ENCODE results near the gene RHOJ. TPM values are rescaled to one million over a fixed set of nuclear protein-coding genes. Genes with fewer than 3 reads are reported as not detected.

RHOJ gene
- total RNA-seq, 2 experiments from 2014 or later: not detected

DNA sequence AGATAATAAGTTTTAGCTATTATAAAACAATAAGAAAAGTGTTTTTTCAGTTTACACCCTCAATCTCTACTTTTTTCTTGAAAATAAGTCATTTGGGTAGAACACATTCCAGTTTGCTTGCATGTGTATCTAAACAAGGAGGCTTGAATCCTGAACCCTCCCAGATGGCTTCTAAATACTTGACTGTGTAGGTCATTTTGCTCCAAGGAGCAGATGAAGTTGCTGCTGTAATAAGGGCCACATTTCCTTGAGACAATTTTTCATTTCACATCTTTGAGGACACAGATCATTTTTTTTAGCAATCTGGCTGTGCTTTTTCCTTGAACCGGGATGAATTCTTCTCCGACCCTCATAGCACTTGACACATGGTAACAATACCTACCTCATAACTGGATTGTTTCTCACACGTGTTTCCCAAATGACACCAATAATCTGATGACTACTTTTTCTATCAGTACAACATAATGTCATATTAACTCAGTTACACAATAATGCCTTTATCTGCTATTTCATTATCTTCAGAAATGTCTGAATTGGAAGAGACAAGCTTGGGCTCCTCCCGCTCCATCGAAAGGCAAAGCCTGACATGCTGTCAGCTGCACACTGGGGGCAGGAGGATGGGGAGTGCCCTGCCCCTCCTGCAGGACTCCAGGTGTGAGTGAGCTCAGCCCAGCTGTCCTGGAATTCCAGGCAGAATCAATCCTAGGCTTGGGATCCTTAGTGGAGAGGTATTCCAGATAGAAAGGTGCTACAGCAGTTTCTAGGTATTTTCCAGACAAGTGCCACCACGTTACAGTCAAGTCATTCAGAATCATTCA, 83.6 kb downstream of the RHOJ start:
- no peak for DNase-seq
- ChIA-PET POLR2A (no interaction called here), CTCF (interaction anchor here (1.2 to 1.3 kb wide), 2 partner anchors 8 to 12 kb away, joined by 3 to 4 read pairs; no protein-coding TSS in a partner anchor)
- intact Hi-C loops (cut with DNase I, micrococcal nuclease): no loop called here
- H3K27me3 Mint-ChIP-seq: peaks cover 5% of the 10 kb centered on the region
- H3K27ac Mint-ChIP-seq: no peak overlapping the region
- no peaks in the 10 kb centered on the region for H3K4me1 Mint-ChIP-seq
- H3K36me3 Mint-ChIP-seq (ENCODE audit: low read depth): no peaks in the 10 kb centered on the region
- ATAC-seq: no peak
- no peaks in the 10 kb centered on the region for H3K9me3 Mint-ChIP-seq (ENCODE audit: low read depth)
- no peak overlapping the region for H3K4me3 Mint-ChIP-seq

- no peak for DNase-seq
- Mint-ChIP-seq H3K9me3 (ENCODE audit: low read depth) (no peaks in the 10 kb centered on the region), H3K4me1 (no peaks in the 10 kb centered on the region), H3K27me3 (peaks cover 5% of the 10 kb centered on the region), H3K36me3 (ENCODE audit: low read depth) (no peaks in the 10 kb centered on the region), H3K4me3 (no peak overlapping the region), H3K27ac (no peak overlapping the region)
- CTCF ChIA-PET: interaction anchor here (0.8 kb wide), 1 partner anchor 43 kb away, joined by 3 read pairs; no protein-coding TSS in a partner anchor
- no peak for ATAC-seq
- POLR2A ChIA-PET: no interaction called here
- intact Hi-C loops (cut with DNase I, micrococcal nuclease): no loop called here
Measured at GRCh38 chr14:63288853-63289252, 84.6 kb downstream of the RHOJ start.

GRCh38 chr14:63290741-63291430, 86.6 kb downstream of the RHOJ start:
- POLR2A ChIA-PET: no interaction called here
- DNase-seq (no peak), ATAC-seq (no peak)
- no peaks in the 10 kb centered on the region for H3K4me1 Mint-ChIP-seq
- CTCF ChIA-PET: interaction anchor here (0.9 kb wide), 1 partner anchor 14 kb away, joined by 4 read pairs; no protein-coding TSS in a partner anchor
- intact Hi-C loops (cut with DNase I, micrococcal nuclease): no loop called here
- no peak overlapping the region for H3K4me3 Mint-ChIP-seq
- peaks cover 9% of the 10 kb centered on the region for H3K27me3 Mint-ChIP-seq
- no peaks in the 10 kb centered on the region for H3K36me3 Mint-ChIP-seq (ENCODE audit: low read depth)
- no peaks in the 10 kb centered on the region for H3K9me3 Mint-ChIP-seq (ENCODE audit: low read depth)
- no peak overlapping the region for H3K27ac Mint-ChIP-seq

GRCh38 chr14:63292805-63293204, 88.6 kb downstream of the RHOJ start:
- H3K27me3 Mint-ChIP-seq: peaks cover 9% of the 10 kb centered on the region
- DNase-seq (no peak), ATAC-seq (no peak)
- peaks cover 2% of the 10 kb centered on the region for H3K4me1 Mint-ChIP-seq
- H3K36me3 Mint-ChIP-seq (ENCODE audit: low read depth): no peaks in the 10 kb centered on the region
- no peak overlapping the region for H3K4me3 Mint-ChIP-seq
- no peak overlapping the region for H3K27ac Mint-ChIP-seq
- ChIA-PET POLR2A (no interaction called here), CTCF (interaction anchor here (0.8 kb wide), 1 partner anchor 19 kb away, joined by 3 read pairs; no protein-coding TSS in a partner anchor)
- intact Hi-C loops (cut with DNase I, micrococcal nuclease): no loop called here
- no peaks in the 10 kb centered on the region for H3K9me3 Mint-ChIP-seq (ENCODE audit: low read depth)

DNA sequence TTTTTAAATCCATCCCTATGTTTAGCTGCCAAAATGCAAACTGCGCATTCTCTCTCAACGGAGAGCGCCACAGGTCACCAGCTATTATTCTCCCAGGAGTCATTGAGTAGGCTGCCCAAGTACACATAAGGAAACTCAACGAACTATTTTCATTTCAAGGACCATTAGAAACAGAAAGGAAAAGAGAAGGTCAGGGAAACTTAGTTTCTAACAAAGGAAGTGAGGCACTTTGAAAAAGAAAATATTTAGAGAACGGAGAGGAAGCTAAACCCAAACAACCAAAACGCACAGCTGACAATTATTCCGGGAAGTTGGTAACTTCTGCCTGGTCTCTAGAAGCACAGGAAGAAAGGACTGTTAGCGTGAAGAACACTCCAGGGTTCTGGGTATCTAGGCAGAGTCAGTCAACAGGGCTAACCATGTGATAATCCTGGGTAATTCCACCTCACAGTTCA, 91.0 kb downstream of the RHOJ start:
- no peak for DNase-seq
- no peaks in the 10 kb centered on the region for H3K36me3 Mint-ChIP-seq (ENCODE audit: low read depth)
- peaks cover 9% of the 10 kb centered on the region for H3K27me3 Mint-ChIP-seq
- no peak for ATAC-seq
- ChIA-PET POLR2A (no interaction called here), CTCF (interaction anchor here (1.2 to 1.5 kb wide), 2 partner anchors 8 to 12 kb away, joined by 3 read pairs; no protein-coding TSS in a partner anchor)
- no peak overlapping the region for H3K4me3 Mint-ChIP-seq
- H3K4me1 Mint-ChIP-seq: peaks cover 2% of the 10 kb centered on the region
- H3K9me3 Mint-ChIP-seq (ENCODE audit: low read depth): no peaks in the 10 kb centered on the region
- intact Hi-C loops (cut with DNase I, micrococcal nuclease): no loop called here
- no peak overlapping the region for H3K27ac Mint-ChIP-seq

GRCh38 chr14:63296060-63296563, 91.9 kb downstream of the RHOJ start:
- ATAC-seq: peak; percentile 64
- intact Hi-C loops (cut with DNase I, micrococcal nuclease): no loop called here
- H3K4me1 Mint-ChIP-seq: peaks cover 2% of the 10 kb centered on the region
- no peaks in the 10 kb centered on the region for H3K36me3 Mint-ChIP-seq (ENCODE audit: low read depth)
- DNase-seq: peak; percentile 37
- ChIA-PET CTCF (interaction anchor here (1.2 to 1.5 kb wide), 2 partner anchors 9 to 13 kb away, joined by 3 read pairs; no protein-coding TSS in a partner anchor), POLR2A (no interaction called here)
- no peaks in the 10 kb centered on the region for H3K9me3 Mint-ChIP-seq (ENCODE audit: low read depth)
- no peak overlapping the region for H3K4me3 Mint-ChIP-seq
- no peak overlapping the region for H3K27ac Mint-ChIP-seq
- H3K27me3 Mint-ChIP-seq: peaks cover 7% of the 10 kb centered on the region

DNA sequence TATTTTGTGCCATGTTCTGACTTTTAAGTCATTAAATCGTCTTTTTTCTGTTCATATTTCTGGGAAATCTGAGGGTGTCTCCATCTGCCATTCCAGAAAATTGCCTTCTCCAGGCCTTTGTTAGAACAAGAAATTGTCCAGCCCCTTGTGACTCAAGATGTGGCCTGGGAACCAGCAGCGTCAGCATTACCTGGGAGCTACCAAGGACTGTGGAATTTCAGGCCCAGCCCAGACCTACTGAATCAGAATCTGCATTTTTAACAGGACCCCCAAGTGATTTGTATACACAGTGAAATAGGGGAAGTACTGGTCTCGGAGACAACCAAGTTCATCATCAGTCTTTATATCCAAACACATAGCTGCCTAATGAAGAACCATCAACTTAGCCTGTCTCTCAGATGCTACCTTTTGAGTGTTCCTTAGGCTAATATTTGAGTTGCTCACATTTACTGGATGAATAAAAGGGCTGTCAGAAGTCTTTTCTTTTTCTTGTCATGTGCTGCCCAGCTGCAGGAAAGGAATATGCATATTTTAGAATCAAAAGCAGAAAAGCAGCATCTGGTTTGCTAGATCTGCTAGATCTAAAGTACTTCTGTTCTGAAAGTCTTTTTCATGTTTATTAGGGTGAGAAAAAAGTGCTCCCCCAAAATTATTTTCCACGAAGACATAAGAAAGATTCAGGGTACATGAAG, 93.3 kb downstream of the RHOJ start:
- no peak for ATAC-seq
- Mint-ChIP-seq H3K9me3 (ENCODE audit: low read depth) (no peaks in the 10 kb centered on the region), H3K27ac (no peak overlapping the region), H3K36me3 (ENCODE audit: low read depth) (no peaks in the 10 kb centered on the region), H3K27me3 (peaks cover 5% of the 10 kb centered on the region), H3K4me3 (no peak overlapping the region), H3K4me1 (peaks cover 2% of the 10 kb centered on the region)
- DNase-seq: no peak
- intact Hi-C loops (cut with DNase I, micrococcal nuclease): no loop called here
- ChIA-PET POLR2A (no interaction called here), CTCF (interaction anchor here (0.5 to 0.6 kb wide), 2 partner anchors 93 to 1170 kb away, joined by 3 read pairs; no protein-coding TSS in a partner anchor)

DNA sequence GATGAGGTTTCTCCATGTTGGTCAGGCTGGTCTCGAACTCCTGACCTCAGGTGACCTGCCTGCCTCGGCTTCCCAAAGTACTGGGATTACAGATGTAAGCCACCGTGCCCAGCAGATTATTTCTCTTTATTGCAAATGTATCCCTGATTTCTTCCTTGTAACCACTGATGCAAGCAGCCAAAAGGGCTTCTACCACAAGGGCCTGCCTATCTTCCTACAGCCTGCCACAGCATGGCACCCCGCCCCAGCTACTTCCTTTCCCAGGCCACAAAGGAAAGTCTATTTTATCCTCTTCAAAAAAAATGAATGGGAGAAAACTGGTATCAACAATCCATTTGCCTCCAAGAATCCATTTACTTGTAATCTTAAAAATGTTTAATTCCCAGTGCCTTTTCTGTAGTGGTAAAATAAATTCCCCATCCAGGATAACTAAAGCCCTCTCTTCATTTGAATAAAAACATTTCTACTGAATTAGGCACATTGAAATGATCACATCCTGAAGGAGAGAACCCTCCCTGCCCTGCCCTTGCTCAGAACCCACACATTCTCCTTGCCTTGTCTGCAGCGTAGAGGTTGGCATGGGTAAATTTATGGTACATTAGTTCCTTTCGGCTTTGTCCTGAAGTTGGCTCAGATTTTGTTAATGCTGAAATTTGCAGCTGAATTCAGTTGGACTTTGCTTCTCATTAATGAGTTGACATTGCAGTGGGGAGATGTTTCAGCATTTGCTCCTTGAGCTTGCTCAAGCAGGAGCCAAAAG, 95.3 kb downstream of the RHOJ start:
- peaks cover 2% of the 10 kb centered on the region for H3K4me1 Mint-ChIP-seq
- ATAC-seq (no peak), DNase-seq (no peak)
- H3K27ac Mint-ChIP-seq: no peak overlapping the region
- H3K9me3 Mint-ChIP-seq (ENCODE audit: low read depth): no peaks in the 10 kb centered on the region
- H3K36me3 Mint-ChIP-seq (ENCODE audit: low read depth): no peaks in the 10 kb centered on the region
- POLR2A ChIA-PET: no interaction called here
- H3K27me3 Mint-ChIP-seq: peaks cover 4% of the 10 kb centered on the region
- H3K4me3 Mint-ChIP-seq: no peak overlapping the region
- intact Hi-C loops (cut with DNase I, micrococcal nuclease): no loop called here
- CTCF ChIA-PET: interaction anchor here (0.7 kb wide), 1 partner anchor 970 kb away, joined by 3 read pairs; no protein-coding TSS in a partner anchor

DNA sequence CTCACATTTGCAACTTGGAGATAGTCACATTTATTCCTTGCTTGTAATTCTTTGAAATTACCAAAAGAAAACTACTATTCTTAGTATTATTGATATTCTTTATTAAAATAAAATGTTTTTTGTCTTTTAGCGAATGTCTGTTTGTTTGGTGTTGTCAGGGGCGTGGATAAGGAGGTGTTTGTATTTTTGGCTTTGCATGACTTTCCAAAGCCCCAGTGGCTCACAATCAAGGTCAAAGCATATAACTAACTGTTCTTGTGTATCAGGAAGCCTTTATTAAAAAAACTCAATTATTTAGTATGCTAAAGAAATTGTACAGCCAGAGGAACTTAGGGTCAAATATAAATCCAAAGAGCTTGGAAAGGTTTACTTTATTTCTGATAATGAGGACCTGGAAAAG, 96.6 kb downstream of the RHOJ start:
- Mint-ChIP-seq H3K27me3 (peaks cover 3% of the 10 kb centered on the region), H3K27ac (no peak overlapping the region), H3K4me3 (no peak overlapping the region)

GRCh38 chr14:63301891-63302534, 97.8 kb downstream of the RHOJ start:
- ChIA-PET POLR2A (no interaction called here), CTCF (interaction anchor here (0.7 to 0.8 kb wide), 2 partner anchors 103 to 1270 kb away, joined by 3 to 4 read pairs; no protein-coding TSS in a partner anchor)
- H3K4me3 Mint-ChIP-seq: no peak overlapping the region
- H3K27me3 Mint-ChIP-seq: peaks cover 3% of the 10 kb centered on the region
- no peak for ATAC-seq
- no peak for DNase-seq
- H3K27ac Mint-ChIP-seq: no peak overlapping the region
- intact Hi-C loops (cut with DNase I, micrococcal nuclease): no loop called here
- H3K36me3 Mint-ChIP-seq (ENCODE audit: low read depth): no peaks in the 10 kb centered on the region
- no peaks in the 10 kb centered on the region for H3K4me1 Mint-ChIP-seq
- no peaks in the 10 kb centered on the region for H3K9me3 Mint-ChIP-seq (ENCODE audit: low read depth)

More for the DNA sequence above, 96.6 kb downstream of the RHOJ start:
- Mint-ChIP-seq H3K9me3 (ENCODE audit: low read depth) (no peaks in the 10 kb centered on the region), H3K36me3 (ENCODE audit: low read depth) (no peaks in the 10 kb centered on the region), H3K4me1 (peaks cover 2% of the 10 kb centered on the region)
- no peak for ATAC-seq
- no peak for DNase-seq
- ChIA-PET POLR2A (no interaction called here), CTCF (interaction anchor here (0.8 kb wide), 1 partner anchor 104 kb away, joined by 4 read pairs; no protein-coding TSS in a partner anchor)
- intact Hi-C loops (cut with DNase I, micrococcal nuclease): no loop called here

Data from activated CD4-positive, alpha-beta T cell treated with anti-CD3 and anti-CD28 coated beads for 36 hours (primary cell).